ENCODE results near the gene ESCO1. TPM values are rescaled to one million over a fixed set of nuclear protein-coding genes. Genes with fewer than 3 reads are reported as not detected.

The ESCO1 gene
- total and polyA plus RNA-seq, 2 of the 4 experiments (the other 2 are of a cell fraction), result 3.1 to 4.5 TPM

DNA sequence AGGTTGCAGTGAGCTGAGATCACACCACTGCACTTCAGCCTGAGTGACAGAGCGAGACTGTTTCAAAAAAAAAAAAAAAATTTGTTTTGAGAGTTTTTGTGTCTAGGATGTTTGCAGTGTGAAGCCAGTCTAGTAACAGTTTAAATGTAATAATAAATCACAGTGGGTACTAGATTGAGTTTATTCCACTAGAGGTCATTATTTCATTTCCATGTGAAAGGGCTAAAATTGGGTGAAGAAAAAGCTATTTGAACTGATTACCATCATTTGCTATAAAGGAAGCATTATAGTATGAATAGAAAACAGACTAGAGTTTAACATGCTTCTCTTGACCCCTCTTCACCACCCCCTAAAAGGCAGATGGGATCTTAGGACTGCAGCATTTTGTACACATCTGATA lies 31.9 kb upstream of the ESCO1 start:
- Histone ChIP-seq H2BK5ac (ENCODE audit: low read depth, low read length, poor library complexity, severe bottlenecking) (no peak overlapping the region), H2BK20ac (ENCODE audit: low read depth, low read length) (no peak overlapping the region), H4K8ac (ENCODE audit: low read depth in 2 of 2, low read length in 2 of 2) (no peak overlapping the region), H4K91ac (ENCODE audit: insufficient read depth, low read depth, low read length) (no peak overlapping the region), H2BK120ac (ENCODE audit: low read depth, low read length) (no peak overlapping the region), H2AFZ (replicated peaks; ENCODE audit: low read length, poor library complexity) (no peak overlapping the region), H3K14ac (replicated peaks; ENCODE audit: low read depth, low read length) (no peak overlapping the region), H4K5ac (ENCODE audit: low read depth, low read length) (no peak overlapping the region), H3K27me3 (ENCODE audit: control insufficient read depth, insufficient read depth, low read length) (no peaks in the 10 kb centered on the region), H3K9me3 (ENCODE audit: control insufficient read depth, insufficient read depth, low read length) (no peaks in the 10 kb centered on the region), H3K4me3 (ENCODE audit: insufficient read depth, low read depth, low read length) (no peak overlapping the region), H3K27ac (ENCODE audit: insufficient read depth, low read length) (no peak overlapping the region), H3K4me1 (ENCODE audit: control insufficient read depth, insufficient read depth, low read length) (no peaks in the 10 kb centered on the region), H3K18ac (ENCODE audit: low read depth, low read length) (no peak overlapping the region), H3K36me3 (ENCODE audit: control insufficient read depth, insufficient read depth, low read length) (peaks cover 19% of the 10 kb centered on the region), H3K9ac (ENCODE audit: low read depth, low read length) (no peak overlapping the region), H3K56ac (ENCODE audit: extremely low read depth, insufficient read depth, low read length) (no peak overlapping the region), H2AK9ac (replicated peaks; ENCODE audit: low read depth, low read length, poor library complexity) (no peak overlapping the region), H3K4ac (ENCODE audit: low read depth, low read length) (no peak overlapping the region), H3K9me1 (ENCODE audit: insufficient read depth, low read length) (no peaks in the 10 kb centered on the region), H3K23ac (ENCODE audit: low read depth, low read length) (no peak overlapping the region), H2AK5ac (ENCODE audit: low read depth, low read length) (no peak overlapping the region), H3K79me1 (ENCODE audit: low read depth in 1 of 2, low read length in 2 of 2) (peaks cover 9 to 16% of the 10 kb centered on the region in 2 experiments; a peak in 3 of 4 replicates), H2BK15ac (ENCODE audit: low read depth, low read length) (no peak overlapping the region), H3K4me2 (ENCODE audit: low read depth, low read length) (no peak overlapping the region), H4K20me1 (ENCODE audit: insufficient read depth, low read length) (peaks cover 6% of the 10 kb centered on the region)
- DNase-seq (no peak), ATAC-seq (ENCODE audit: low read depth) (no peak; the same call in 1 of the 2 replicates)
- no CpG with 5 or more reads among the region's 1 CpG for WGBS, 2 experiments (ENCODE audit: extremely low coverage in 2 of 2, insufficient read length in 1 of 2)
- intact Hi-C loops (cut with micrococcal nuclease) (loop anchor here (5.0 kb wide), 2 partner anchors 70 to 220 kb away; partner anchors contain the start of gene ABHD3), in situ Hi-C loops (cut with MboI; ENCODE audit: low sequenced_read_pairs) (no loop called here), dilution Hi-C loops (cut with HindIII; ENCODE audit: low sequenced_read_pairs, unreplicated experiment) (no loop called here)
- TF ChIP-seq RAD21 (IDR thresholded peaks at IDR 0.05; ENCODE audit: low read length) (no peak), FOS (IDR thresholded peaks at IDR 0.05; ENCODE audit: low read depth, low read length) (no peak), MAFK (IDR thresholded peaks at IDR 0.05; ENCODE audit: low read depth, low read length) (no peak), RCOR1 (IDR thresholded peaks at IDR 0.05; ENCODE audit: insufficient replicate concordance, low read length) (no peak), BHLHE40 (IDR thresholded peaks at IDR 0.05; ENCODE audit: low read depth, low read length) (no peak), CHD1 (IDR thresholded peaks at IDR 0.05; ENCODE audit: low read depth, low read length) (no peak)
- TF ChIP-seq, protein P1, sequence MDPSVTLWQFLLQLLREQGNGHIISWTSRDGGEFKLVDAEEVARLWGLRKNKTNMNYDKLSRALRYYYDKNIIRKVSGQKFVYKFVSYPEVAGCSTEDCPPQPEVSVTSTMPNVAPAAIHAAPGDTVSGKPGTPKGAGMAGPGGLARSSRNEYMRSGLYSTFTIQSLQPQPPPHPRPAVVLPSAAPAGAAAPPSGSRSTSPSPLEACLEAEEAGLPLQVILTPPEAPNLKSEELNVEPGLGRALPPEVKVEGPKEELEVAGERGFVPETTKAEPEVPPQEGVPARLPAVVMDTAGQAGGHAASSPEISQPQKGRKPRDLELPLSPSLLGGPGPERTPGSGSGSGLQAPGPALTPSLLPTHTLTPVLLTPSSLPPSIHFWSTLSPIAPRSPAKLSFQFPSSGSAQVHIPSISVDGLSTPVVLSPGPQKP (IDR thresholded peaks at IDR 0.05; ENCODE audit: borderline replicate concordance, low read depth, low read length), result no peak
- BruUV-seq (replicated peaks), result no TSS peak
- CTCF ChIA-PET, result interaction anchor here (0.5 to 0.7 kb wide), 4 partner anchors 32 to 251 kb away, joined by 3 to 8 read pairs (median 4); partner anchors contain the start of gene ESCO1
- POLR2A ChIA-PET (ENCODE audit: unreplicated experiment), result no interaction called here

All from IMR-90 (cell line).